B cell (primary cell): ENCODE data around the gene LYZL2. TPM values are rescaled to one million over a fixed set of nuclear protein-coding genes. Genes with fewer than 3 reads are reported as not detected.
A peak's percentile ranks its signal among the peaks of the same experiment; 100 is the strongest.

Experiments used
- ATAC-seq: fragments of 200-7000 bp; cut with Tn5 transposase; one replicate; pipeline ENCODE4 v1.10.0; 2021; ENCODE audit warnings: low read depth, mild to moderate bottlenecking, moderate number of reproducible peaks, moderate library complexity
- CTCF ChIA-PET: fragments of 350-600 bp; sonication (Branson Sonifier 250); formaldehyde crosslinking; loops from one replicate; lab custom pipeline; 2021; ENCODE audit warnings: antibody characterized with exemption, inconsistent platforms; lab: Charles Lee
- POLR2A ChIA-PET: fragments of 350-600 bp; sonication (Branson Sonifier 250); formaldehyde crosslinking; loops from one replicate; lab custom pipeline; 2021; ENCODE audit warnings: antibody characterized with exemption; lab: Charles Lee
- DNase-seq: peaks from one replicate; pipeline ENCODE4 v3.0.0; 2013
- H2AFZ ChIP-seq: 2 replicates; pipeline ENCODE4 v1.6.1; 2012; ENCODE audit warnings: mild to moderate bottlenecking, low read depth, low read length; ENCODE audit not compliant: insufficient read depth, poor library complexity, severe bottlenecking
- H3K27ac ChIP-seq, 2 donors: 1 replicate in 1 of 2; 2 replicates in 1 of 2; pipeline ENCODE4 v1.5.1; 2012 to 2013; ENCODE audit warnings: low read length in 2 of 2, mild to moderate bottlenecking in 2 of 2, moderate library complexity in 1 of 2
- H3K27me3 ChIP-seq, 4 experiments: fragments of 200-600 bp in 1 of 4; sonication (generic) in 1 of 4; replicated peaks in 1 of 4; 1 replicate in 2 of 4; 2 replicates in 2 of 4; pipeline versions ENCODE4 v1.6.1 to v1.7.0; 2013 to 2016; ENCODE audit warnings: low read length in 3 of 4, mild to moderate bottlenecking in 2 of 4, mixed read lengths in 1 of 4, moderate library complexity in 1 of 4; ENCODE audit not compliant: insufficient read depth in 4 of 4, control insufficient read depth in 3 of 4; ENCODE audit errors: control extremely low read depth in 1 of 4
- H3K36me3 ChIP-seq, 2 experiments: replicated peaks in 1 of 2; 1 replicate in 1 of 2; 2 replicates in 1 of 2; pipeline versions ENCODE4 v1.6.1 to v1.7.1; 2013; ENCODE audit warnings: low read length in 1 of 2; ENCODE audit not compliant: insufficient read depth in 2 of 2, control insufficient read depth in 1 of 2; ENCODE audit errors: control extremely low read depth in 1 of 2, extremely low read depth in 1 of 2
- H3K4me1 ChIP-seq, 2 donors: fragments of 200-600 bp in 1 of 2; sonication (generic) in 1 of 2; 1 replicate in 1 of 2; 2 replicates in 1 of 2; pipeline versions ENCODE4 v1.5.1 to v1.6.1; 2013 to 2017; ENCODE audit warnings: low read length in 2 of 2; ENCODE audit not compliant: control insufficient read depth in 2 of 2, insufficient read depth in 2 of 2
- H3K4me2 ChIP-seq: replicated peaks from 2 replicates; pipeline ENCODE3; 2012; ENCODE audit warnings: mild to moderate bottlenecking, low read depth, low read length; ENCODE audit not compliant: poor library complexity, severe bottlenecking
- H3K4me3 ChIP-seq, 5 experiments: fragments of 200-600 bp in 1 of 5; sonication (generic) in 1 of 5; 1 replicate in 3 of 5; 2 replicates in 2 of 5; pipeline versions ENCODE4 v1.5.1 to v1.7.0; 2011 to 2016; ENCODE audit warnings: low read length in 4 of 5, mild to moderate bottlenecking in 4 of 5, low read depth in 2 of 5, control low read depth in 1 of 5, moderate library complexity in 1 of 5; ENCODE audit not compliant: insufficient read depth in 1 of 5; ENCODE audit errors: control extremely low read depth in 1 of 5, extremely low read depth in 1 of 5
- H3K79me2 ChIP-seq: fragments of 200-600 bp; sonication (generic); one replicate; pipeline ENCODE4 v1.6.0; 2016; ENCODE audit warnings: low read length; ENCODE audit not compliant: control insufficient read depth, insufficient read depth
- H3K9ac ChIP-seq: fragments of 200-600 bp; sonication (generic); 2 replicates; pipeline ENCODE4 v1.6.1; 2017; ENCODE audit warnings: mild to moderate bottlenecking, low read length, moderate library complexity
- H3K9me3 ChIP-seq, 3 donors: one replicate each; pipeline versions ENCODE4 v1.6.1 to v1.7.1; 2013; ENCODE audit warnings: low read length in 2 of 3; ENCODE audit not compliant: control insufficient read depth in 2 of 3, insufficient read depth in 1 of 3; ENCODE audit errors: control extremely low read depth in 1 of 3
- H4K20me1 ChIP-seq: 2 replicates; pipeline ENCODE4 v1.6.0; 2012; ENCODE audit warnings: mild to moderate bottlenecking, low read length; ENCODE audit not compliant: insufficient read depth, control insufficient read depth, poor library complexity, severe bottlenecking
- H3K27ac Mint-ChIP-seq: one replicate; pipeline ENCODE4 v1.8.0; 2021; ENCODE audit warnings: mixed read lengths
- H3K27me3 Mint-ChIP-seq: one replicate; pipeline ENCODE4 v1.8.0; 2021; ENCODE audit warnings: mixed read lengths
- H3K4me1 Mint-ChIP-seq: one replicate; pipeline ENCODE4 v1.8.0; 2021; ENCODE audit warnings: mixed read lengths
- H3K4me3 Mint-ChIP-seq: one replicate; pipeline ENCODE4 v1.8.0; 2021; ENCODE audit warnings: mixed read lengths
- H3K9me3 Mint-ChIP-seq: one replicate; pipeline ENCODE4 v1.8.0; 2022; ENCODE audit warnings: mixed read lengths; ENCODE audit not compliant: insufficient read depth
- CTCF ChIP-seq: fragments of 200-600 bp; IDR thresholded peaks from one replicate; pipeline ENCODE4 v1.8.0; 2022; ENCODE audit warnings: antibody characterized with exemption, mild to moderate bottlenecking
- EZH2 ChIP-seq: IDR thresholded peaks from 2 replicates; pipeline ENCODE4 v1.6.1; 2012; ENCODE audit warnings: borderline replicate concordance, low read depth, mild to moderate bottlenecking, moderate library complexity, low read length; ENCODE audit not compliant: insufficient read depth, poor library complexity, severe bottlenecking
- WGBS: methylation state at CpG from one replicate; pipeline ENCODE4 v1.1.5; 2013; ENCODE audit warnings: missing lambda C conversion rate; ENCODE audit not compliant: insufficient coverage; 5-methylcytosine and 5-hydroxymethylcytosine counted together
- intact Hi-C: fragments of 100-400 bp; cut with micrococcal nuclease; formaldehyde crosslinking; loops from one replicate; pipeline ENCODE4 v1.10.0; 2022
- polyA plus RNA-seq: library from polyadenylated mRNA; depleted of rRNA; stranded (reverse); fragments of >200 nt; gene quantifications from 2 replicates; pipeline ENCODE4 v1.2.3, GENCODE V29; 2012
- total RNA-seq, 2 donors: library from RNA; stranded (reverse); fragments of 120-200 nt in 1 of 2; gene quantifications; 1 replicate in 1 of 2; 2 replicates in 1 of 2; pipeline versions ENCODE4 v1.2.3 to v1.2.4, GENCODE V29; 2013 to 2022

LYZL2 gene
- total and polyA plus RNA-seq, 2 donors (not counting 1 experiment from before 2014, with no cell fraction given): not detected

GRCh38 chr10:30583778-30584415 is 45.7 kb downstream of the LYZL2 start:
- Histone ChIP-seq H3K9ac (peak overlapping the region; percentile 69), H3K36me3 (no peaks in the 10 kb centered on the region), H4K20me1 (no peaks in the 10 kb centered on the region), H3K4me1 (peaks cover 24 to 27% of the 10 kb centered on the region in 2 donors), H2AFZ (peak overlapping the region; percentile 81), H3K4me2 (peak overlapping the region; percentile 73), H3K79me2 (no peaks in the 10 kb centered on the region), H3K27ac (no peak overlapping the region), H3K4me3 (peak overlapping the region in 4 of 5 experiments; percentile 24 to 51 (median 49)), H3K27me3 (no peaks in the 10 kb centered on the region), H3K9me3 (no peaks in the 10 kb centered on the region)
- DNase-seq (peak; percentile 27), ATAC-seq (no peak)
- peaks cover 27% of the 10 kb centered on the region for H3K4me1 Mint-ChIP-seq
- ChIA-PET CTCF (interaction anchor here (0.7 to 4.4 kb wide), 8 partner anchors 10 to 192 kb away, joined by 3 to 27 read pairs (median 3); no protein-coding TSS in a partner anchor), POLR2A (no interaction called here)
- TF ChIP-seq CTCF (no peak), EZH2 (no peak)
- no peaks in the 10 kb centered on the region for H3K27me3 Mint-ChIP-seq
- H3K27ac Mint-ChIP-seq: no peak overlapping the region
- H3K9me3 Mint-ChIP-seq: no peaks in the 10 kb centered on the region
- 46% methylated on average over 14 of the region's 15 CpGs for WGBS
- intact Hi-C loops: no loop called here
- H3K4me3 Mint-ChIP-seq: peak overlapping the region; percentile 63

DNA sequence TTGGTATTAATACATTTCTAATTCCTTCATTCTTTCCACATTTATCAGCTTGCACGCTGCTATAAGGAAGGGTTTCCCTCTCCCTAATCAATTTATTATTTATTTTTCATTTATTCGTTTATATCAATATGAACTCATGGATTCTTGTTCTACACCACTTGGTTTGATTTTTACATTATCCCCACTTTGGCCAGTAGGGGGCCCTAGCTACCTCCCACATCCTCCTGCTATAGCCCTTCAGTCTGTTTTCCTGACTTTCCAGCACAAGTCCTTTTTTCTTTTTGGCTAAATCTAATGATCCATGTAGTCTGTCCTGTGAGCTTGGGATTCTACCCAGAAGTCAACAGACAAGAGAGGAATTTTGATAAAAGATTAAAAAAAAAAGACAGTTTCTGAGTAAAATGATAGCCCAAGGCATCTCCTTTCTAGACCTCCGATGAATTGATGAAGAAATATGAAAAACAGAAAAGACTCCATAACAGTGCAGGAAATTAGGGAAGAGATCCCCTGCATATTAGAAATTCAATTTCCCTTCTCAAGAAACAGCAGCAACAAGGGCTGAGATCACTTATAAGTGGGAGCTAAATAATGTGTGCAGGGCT is 47.7 kb downstream of the LYZL2 start:
- no peak overlapping the region for H3K4me3 ChIP-seq
- no peaks in the 10 kb centered on the region for H4K20me1 ChIP-seq
- peak; percentile 90 for TF ChIP-seq CTCF
- TF ChIP-seq EZH2: no peak
- 60% methylated on average over 1 of the region's 3 CpGs for WGBS
- H3K27me3 ChIP-seq: no peaks in the 10 kb centered on the region
- H3K79me2 ChIP-seq: no peaks in the 10 kb centered on the region
- ChIA-PET POLR2A (interaction anchor here (0.7 kb wide), 1 partner anchor 15 kb away, joined by 4 read pairs; no protein-coding TSS in a partner anchor), CTCF (interaction anchor here (0.7 to 4.4 kb wide), 23 partner anchors 7 to 1227 kb away, joined by 3 to 59 read pairs (median 4); partner anchors contain the start of gene MAP3K8)
- no peak overlapping the region for H2AFZ ChIP-seq
- H3K4me1 ChIP-seq: peaks cover 11 to 16% of the 10 kb centered on the region in 2 donors
- intact Hi-C loops: no loop called here
- H3K36me3 ChIP-seq: no peaks in the 10 kb centered on the region
- Mint-ChIP-seq H3K4me1 (peaks cover 14% of the 10 kb centered on the region), H3K4me3 (no peak overlapping the region), H3K9me3 (no peaks in the 10 kb centered on the region), H3K27ac (no peak overlapping the region), H3K27me3 (no peaks in the 10 kb centered on the region)
- peak; percentile 60 for DNase-seq
- no peaks in the 10 kb centered on the region for H3K9me3 ChIP-seq
- no peak for ATAC-seq
- H3K4me2 ChIP-seq: no peak overlapping the region
- H3K9ac ChIP-seq: no peak overlapping the region
- no peak overlapping the region for H3K27ac ChIP-seq
